SJSA1 (cell line): Measurements from ENCODE around the gene TXLNB. TPM values are rescaled to one million over a fixed set of nuclear protein-coding genes. Genes with fewer than 3 reads are reported as not detected.

Experiments used
- DNase-seq, 2 experiments: peaks; one replicate each; pipeline ENCODE4 v3.0.0-alpha.2; 2015 to 2020; ENCODE audit warnings: low spot score in 2 of 2, low read depth in 1 of 2
- H3K27ac ChIP-seq: fragments of 250-450 bp; sonication (Bioruptor Pico); 2 replicates; pipeline ENCODE4 v1.5.1; 2020; ENCODE audit warnings: mild to moderate bottlenecking, moderate library complexity
- H3K27me3 ChIP-seq: fragments of 250-450 bp; sonication (Bioruptor Pico); replicated peaks from 2 replicates; pipeline ENCODE4 v1.5.1; 2020; ENCODE audit warnings: mild to moderate bottlenecking, moderate library complexity
- H3K36me3 ChIP-seq: fragments of 250-450 bp; sonication (Bioruptor Pico); 2 replicates; pipeline ENCODE4 v1.5.1; 2020; ENCODE audit warnings: mild to moderate bottlenecking
- H3K4me1 ChIP-seq: fragments of 250-450 bp; sonication (Bioruptor Pico); replicated peaks from 2 replicates; pipeline ENCODE4 v1.6.1; 2021; ENCODE audit warnings: mild to moderate bottlenecking
- H3K4me3 ChIP-seq: fragments of 250-450 bp; sonication (Bioruptor Pico); 2 replicates; pipeline ENCODE4 v1.5.1; 2020; ENCODE audit warnings: mild to moderate bottlenecking
- H3K9me3 ChIP-seq: fragments of 250-450 bp; sonication (Bioruptor Pico); replicated peaks from 2 replicates; pipeline ENCODE4 v1.5.1; 2020; ENCODE audit warnings: mild to moderate bottlenecking
- total RNA-seq: library from RNA; depleted of rRNA; stranded (reverse); fragments of >200 nt; shearing (Covaris generic); gene quantifications from 2 replicates; pipeline ENCODE4 v1.2.3, GENCODE V29; 2014; rRNA removed

Gene TXLNB
- total RNA-seq = not detected in 2 replicates

DNA sequence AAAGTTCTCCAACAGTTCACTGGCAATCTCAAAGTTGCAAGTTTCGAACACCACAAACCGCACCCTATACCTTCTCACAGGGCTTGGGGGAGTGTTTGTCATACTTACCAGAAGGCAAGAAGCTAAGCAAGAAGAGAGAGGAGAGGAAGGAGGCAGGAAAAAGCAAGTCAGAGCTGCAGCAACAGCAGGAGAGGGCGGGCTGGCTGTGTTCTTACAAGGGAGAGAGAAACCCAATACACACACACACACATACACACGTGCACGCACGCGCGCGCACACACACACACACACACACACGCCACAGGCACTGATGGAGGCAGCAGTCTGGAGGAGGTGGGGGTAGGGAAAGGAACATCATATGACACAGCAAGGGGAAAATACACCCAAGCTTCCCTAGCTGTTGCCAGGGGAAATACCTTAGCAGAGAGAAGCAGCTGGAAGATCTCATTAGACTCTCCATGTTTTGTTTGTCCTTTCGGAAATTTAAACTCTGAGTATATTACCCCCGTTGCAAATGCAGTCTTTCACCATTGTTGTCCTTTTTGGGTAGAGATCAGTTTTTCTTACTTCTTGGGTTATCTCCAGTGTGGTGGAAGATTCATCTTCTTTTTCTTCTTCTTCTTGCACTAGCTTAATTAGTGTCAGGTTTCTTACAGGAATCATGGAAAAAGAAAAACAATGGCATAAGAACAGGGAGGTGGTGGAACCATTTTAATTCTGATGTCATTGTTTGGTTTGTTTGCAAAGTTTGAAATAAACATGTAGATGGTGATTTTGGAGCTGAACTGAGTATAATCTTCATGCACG lies at the start of gene TXLNB:
TXLNB (minus strand) TSS at position 186 of the 807 bp plus-strand sequence. CDS start 3,099 bp downstream, outside the sequence.
- H3K9me3 ChIP-seq = no peaks in the 10 kb centered on the region; the same call in 1 of the 2 replicates
- no peaks in the 10 kb centered on the region for H3K36me3 ChIP-seq
- H3K4me1 ChIP-seq = peaks cover 27% of the 10 kb centered on the region
- peak; percentile 44 to 59 for DNase-seq
- no peaks in the 10 kb centered on the region for H3K27me3 ChIP-seq
- H3K27ac ChIP-seq = peak within 1 kb of the TSS; percentile 27; the same call in 1 of the 2 replicates
- no peak within 1 kb of the TSS for H3K4me3 ChIP-seq

DNA sequence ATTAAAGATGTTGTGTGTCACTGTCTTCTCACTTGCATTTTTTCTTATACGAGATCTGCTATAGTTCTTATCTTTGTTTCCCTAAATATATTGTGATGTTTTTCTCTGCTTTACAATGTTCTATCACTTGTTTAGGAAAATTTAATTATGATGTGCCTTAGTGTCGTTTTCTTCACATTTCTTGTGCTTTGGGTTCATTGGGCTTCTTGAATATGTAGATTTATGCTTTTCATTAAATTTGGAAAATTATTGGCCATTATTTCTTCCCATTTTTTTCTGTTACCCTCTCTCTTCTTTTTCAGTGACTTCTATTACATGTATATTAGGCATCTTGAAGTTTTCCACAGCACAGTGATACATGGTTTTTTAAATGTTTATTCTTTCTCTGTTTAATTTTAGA lies 49.3 kb upstream of the TXLNB start:
- no peaks in the 10 kb centered on the region for H3K36me3 ChIP-seq
- H3K4me1 ChIP-seq = no peaks in the 10 kb centered on the region
- DNase-seq = no peak
- H3K27ac ChIP-seq = no peak overlapping the region
- H3K9me3 ChIP-seq = no peaks in the 10 kb centered on the region
- no peaks in the 10 kb centered on the region for H3K27me3 ChIP-seq
- H3K4me3 ChIP-seq = no peak overlapping the region

DNA sequence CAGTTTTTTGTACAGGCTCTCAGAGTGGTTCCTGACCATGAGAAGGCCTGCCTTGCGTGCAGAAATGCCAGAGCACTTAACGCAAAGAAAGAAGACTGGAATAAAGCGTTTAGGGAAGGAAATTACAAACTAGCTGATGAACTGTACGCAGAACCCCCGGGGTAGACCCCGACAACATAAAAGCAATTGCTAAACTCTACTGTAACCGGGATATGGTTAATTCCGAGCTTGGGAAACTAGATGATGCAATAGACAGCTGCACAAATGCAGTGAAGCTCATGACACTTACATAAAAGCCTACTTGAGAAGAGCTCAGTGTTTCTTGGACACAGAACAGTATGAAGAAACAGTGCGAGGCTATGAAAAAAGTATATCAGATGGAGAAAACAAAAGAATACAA lies 47.0 kb upstream of the TXLNB start:
- Histone ChIP-seq H3K4me1 (no peaks in the 10 kb centered on the region), H3K27ac (no peak overlapping the region), H3K27me3 (no peaks in the 10 kb centered on the region), H3K4me3 (no peak overlapping the region), H3K36me3 (no peaks in the 10 kb centered on the region), H3K9me3 (no peaks in the 10 kb centered on the region)
- DNase-seq = no peak

GRCh38 chr6:139337830-139338229 lies 46.0 kb upstream of the TXLNB start:
- Histone ChIP-seq H3K9me3 (no peaks in the 10 kb centered on the region), H3K27ac (no peak overlapping the region), H3K36me3 (no peaks in the 10 kb centered on the region), H3K4me3 (no peak overlapping the region), H3K27me3 (no peaks in the 10 kb centered on the region), H3K4me1 (no peaks in the 10 kb centered on the region)
- no peak for DNase-seq

DNA sequence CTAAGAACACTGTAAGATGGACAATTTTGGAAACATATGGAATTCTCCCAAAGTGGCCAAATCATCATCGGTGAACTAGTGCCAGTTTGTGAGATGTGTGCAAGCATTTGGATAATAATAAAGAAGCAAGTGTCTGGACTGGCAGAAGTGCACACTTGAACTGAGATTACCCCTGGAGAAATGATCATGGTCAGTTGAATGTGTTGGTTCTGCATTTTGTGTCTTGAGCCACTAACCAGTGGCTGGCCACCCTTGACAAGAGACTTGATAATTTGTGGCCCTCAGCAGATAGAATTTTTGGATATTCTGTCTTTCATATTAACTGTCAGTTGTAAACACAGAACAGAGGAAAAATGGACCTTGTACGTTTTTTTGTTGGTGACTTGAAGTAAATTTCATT lies 45.2 kb upstream of the TXLNB start:
- no peak for DNase-seq
- no peaks in the 10 kb centered on the region for H3K36me3 ChIP-seq
- no peaks in the 10 kb centered on the region for H3K9me3 ChIP-seq
- no peaks in the 10 kb centered on the region for H3K4me1 ChIP-seq
- H3K4me3 ChIP-seq = no peak overlapping the region
- no peaks in the 10 kb centered on the region for H3K27me3 ChIP-seq
- H3K27ac ChIP-seq = no peak overlapping the region

- no peak for DNase-seq
- Histone ChIP-seq H3K27me3 (no peaks in the 10 kb centered on the region), H3K36me3 (no peaks in the 10 kb centered on the region), H3K27ac (no peak overlapping the region), H3K9me3 (no peaks in the 10 kb centered on the region), H3K4me1 (no peaks in the 10 kb centered on the region), H3K4me3 (no peak overlapping the region)
Measured at GRCh38 chr6:139336488-139336887, 44.7 kb upstream of the TXLNB start.

- Histone ChIP-seq H3K36me3 (no peaks in the 10 kb centered on the region), H3K9me3 (no peaks in the 10 kb centered on the region), H3K4me3 (no peak overlapping the region), H3K27me3 (no peaks in the 10 kb centered on the region), H3K4me1 (no peaks in the 10 kb centered on the region), H3K27ac (no peak overlapping the region)
- DNase-seq = no peak
Measured at GRCh38 chr6:139335447-139336210, 43.8 kb upstream of the TXLNB start.

DNA sequence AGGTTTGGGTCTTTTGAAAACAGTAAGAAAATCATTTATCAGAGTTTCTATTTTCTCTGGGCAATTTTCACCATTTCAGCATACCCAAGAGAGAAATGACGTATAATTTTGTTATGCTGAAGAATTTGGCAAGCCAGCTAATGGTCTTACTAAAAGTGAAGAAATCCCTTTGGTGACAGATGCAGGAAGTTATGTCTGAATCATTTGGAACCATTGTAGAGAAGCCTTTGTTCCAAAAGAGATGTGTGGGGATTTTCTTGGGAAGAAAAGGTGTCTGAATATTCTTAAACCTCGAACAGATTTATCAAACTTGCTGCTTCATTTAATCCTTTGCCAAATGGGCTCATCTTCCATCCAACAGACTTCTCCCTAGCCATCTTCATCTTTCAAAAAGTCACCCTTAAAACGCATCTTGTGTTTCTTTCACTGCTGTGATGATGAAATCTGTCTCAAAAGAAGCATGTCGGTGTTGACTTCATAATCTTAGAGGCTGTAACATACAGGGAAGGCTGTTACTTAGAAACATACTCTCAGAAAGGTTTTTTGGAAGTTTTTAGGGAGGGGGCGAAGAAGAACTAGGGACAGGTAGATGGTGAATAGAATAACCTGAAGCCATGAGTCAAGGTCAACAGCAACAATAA lies 43.1 kb upstream of the TXLNB start:
- Histone ChIP-seq H3K9me3 (no peaks in the 10 kb centered on the region), H3K27me3 (no peaks in the 10 kb centered on the region), H3K4me1 (no peaks in the 10 kb centered on the region), H3K27ac (no peak overlapping the region), H3K36me3 (no peaks in the 10 kb centered on the region), H3K4me3 (no peak overlapping the region)
- no peak for DNase-seq

DNA sequence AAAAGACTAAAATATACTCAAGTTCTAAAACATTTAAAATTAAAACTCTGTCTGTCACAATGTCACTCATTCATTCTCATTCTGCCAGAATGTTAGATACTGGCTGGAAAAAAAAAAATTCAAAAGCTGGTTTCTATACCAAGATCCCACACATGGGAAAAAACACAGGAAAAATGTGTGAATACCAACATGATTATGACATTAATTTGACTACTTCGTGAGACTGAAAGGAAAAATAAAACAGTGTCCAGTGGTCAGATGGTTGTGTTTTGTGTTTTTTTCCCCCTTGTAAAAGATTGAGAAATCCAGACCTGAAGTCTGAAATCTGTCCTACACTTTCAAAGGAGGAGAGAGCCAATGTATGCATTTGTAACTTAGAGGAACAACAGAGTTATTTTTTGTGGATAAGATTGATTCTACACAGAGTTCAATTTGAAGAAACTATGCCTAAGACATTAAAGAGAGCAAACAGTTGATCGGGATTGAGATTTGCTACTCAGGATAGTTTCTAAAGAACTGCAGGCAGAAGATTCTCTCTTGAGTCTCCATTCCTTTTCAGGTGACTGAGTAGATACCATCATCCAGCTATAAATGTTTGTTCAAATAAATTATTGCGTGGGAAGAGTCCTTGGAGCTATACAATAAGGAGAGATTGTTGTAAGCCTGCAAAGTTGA lies 39.2 kb upstream of the TXLNB start:
- no peaks in the 10 kb centered on the region for H3K4me1 ChIP-seq
- H3K9me3 ChIP-seq = no peaks in the 10 kb centered on the region
- DNase-seq = no peak
- H3K27me3 ChIP-seq = no peaks in the 10 kb centered on the region
- no peaks in the 10 kb centered on the region for H3K36me3 ChIP-seq
- no peak overlapping the region for H3K4me3 ChIP-seq
- no peak overlapping the region for H3K27ac ChIP-seq

DNA sequence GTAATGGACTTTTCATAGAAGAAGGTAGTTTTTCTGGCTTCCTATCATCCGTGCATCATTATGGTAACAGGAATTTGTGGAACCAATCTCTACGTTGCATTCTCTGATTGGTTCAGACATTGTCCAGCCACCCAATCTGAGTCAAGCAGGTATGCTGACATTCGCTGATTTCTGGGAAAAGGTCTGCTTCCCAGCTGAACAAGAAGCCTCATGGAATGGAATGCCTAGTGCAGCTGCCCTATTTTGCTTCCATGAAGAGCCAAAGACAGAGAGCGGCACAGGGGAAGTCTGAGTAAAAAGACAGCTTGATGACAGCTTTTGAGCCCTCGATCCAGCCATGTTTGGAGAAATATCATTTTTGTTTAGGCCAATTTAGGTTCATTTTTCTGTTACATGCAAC lies 38.5 kb upstream of the TXLNB start:
- H3K27me3 ChIP-seq = no peaks in the 10 kb centered on the region
- no peaks in the 10 kb centered on the region for H3K4me1 ChIP-seq
- H3K27ac ChIP-seq = no peak overlapping the region
- no peaks in the 10 kb centered on the region for H3K9me3 ChIP-seq
- no peaks in the 10 kb centered on the region for H3K36me3 ChIP-seq
- H3K4me3 ChIP-seq = no peak overlapping the region
- DNase-seq = no peak

GRCh38 chr6:139329224-139329623 lies 37.4 kb upstream of the TXLNB start:
- H3K4me1 ChIP-seq = no peaks in the 10 kb centered on the region
- no peaks in the 10 kb centered on the region for H3K9me3 ChIP-seq
- H3K27me3 ChIP-seq = no peaks in the 10 kb centered on the region
- no peak for DNase-seq
- H3K36me3 ChIP-seq = no peaks in the 10 kb centered on the region
- no peak overlapping the region for H3K4me3 ChIP-seq
- no peak overlapping the region for H3K27ac ChIP-seq

- Histone ChIP-seq H3K27me3 (no peaks in the 10 kb centered on the region), H3K36me3 (no peaks in the 10 kb centered on the region), H3K4me3 (no peak overlapping the region), H3K9me3 (no peaks in the 10 kb centered on the region), H3K27ac (no peak overlapping the region), H3K4me1 (no peaks in the 10 kb centered on the region; the same call in 1 of the 2 replicates)
- no peak for DNase-seq
Measured at GRCh38 chr6:139327038-139327437, 35.2 kb upstream of the TXLNB start.

- Histone ChIP-seq H3K36me3 (no peaks in the 10 kb centered on the region), H3K9me3 (no peaks in the 10 kb centered on the region), H3K27ac (no peak overlapping the region), H3K4me3 (no peak overlapping the region), H3K4me1 (no peaks in the 10 kb centered on the region; the same call in 1 of the 2 replicates), H3K27me3 (no peaks in the 10 kb centered on the region)
- DNase-seq = no peak
Measured at GRCh38 chr6:139325686-139326085, 33.9 kb upstream of the TXLNB start.
